NCI-H128 (cell line): ENCODE measurements around the gene ADCY3.

Experiments used
- DNase-seq: peaks from one replicate; lab custom pipeline; 2025; ENCODE audit not compliant: unreplicated experiment; lab: John Stamatoyannopoulos, UW

The ADCY3 gene

GRCh38 chr2:24783641-24784040 lies 136.4 kb downstream of the ADCY3 start:
- no peak for DNase-seq

- DNase-seq, result no peak
These were observed 140.9 kb downstream of the ADCY3 start for GRCh38 chr2:24779116-24779515.

- DNase-seq, result no peak
These were observed 145.7 kb downstream of the ADCY3 start for GRCh38 chr2:24774373-24774772.

- DNase-seq, result no peak
These were observed 148.1 kb downstream of the ADCY3 start for GRCh38 chr2:24771764-24772586.

DNA sequence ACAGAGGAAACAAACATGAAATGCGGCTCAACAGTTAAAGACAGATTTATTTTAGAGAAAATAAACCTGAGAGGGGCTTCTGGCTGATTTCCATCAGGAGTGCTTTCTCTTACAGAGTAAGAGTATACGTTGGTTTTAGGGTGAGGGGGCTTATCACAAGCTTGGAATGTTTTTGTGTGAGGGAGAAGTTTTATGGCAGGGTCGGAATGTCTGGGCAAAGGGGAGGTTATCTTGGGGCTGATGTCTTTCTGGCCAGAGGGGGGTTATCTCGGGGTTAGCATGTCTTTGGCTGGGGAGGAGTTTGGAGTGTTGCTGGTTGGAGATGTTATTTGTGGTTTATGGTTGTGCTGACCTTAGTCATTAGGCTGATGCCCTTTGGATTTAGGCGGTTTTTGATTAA lies 149.0 kb downstream of the ADCY3 start:
- DNase-seq, result no peak
